Skin epidermis (tissue), 12 donors: ENCODE results near the gene SLC25A40.
"Not testable (repeated sequence)": the region's sequence is repeated elsewhere in the genome, so short reads cannot be mapped to it uniquely, and the experiment has no call there.

Experiments
- H3K27ac ChIP-seq, 21 experiments: fragments of 200-600 bp; sonication (generic) in 11 of 21; one replicate each; pipeline ENCODE4 v1.5.0; 2020; ENCODE audit warnings: mild to moderate bottlenecking in 3 of 21, inconsistent platforms in 2 of 21, moderate library complexity in 2 of 21
- H3K4me3 ChIP-seq, 7 experiments: fragments of 200-600 bp; sonication (generic) in 2 of 7; one replicate each; pipeline ENCODE4 v1.5.0; 2020; ENCODE audit warnings: inconsistent platforms in 2 of 7, mild to moderate bottlenecking in 2 of 7, moderate library complexity in 1 of 7

Gene SLC25A40

GRCh38 chr7:87874066-87874465, 2.1 kb downstream of the SLC25A40 start:
- Histone ChIP-seq H3K4me3 (no peak overlapping the region), H3K27ac (peak overlapping the region in 1 of 21 experiments; percentile 23)

- H3K4me3 ChIP-seq, result not testable (repeated sequence)
- peak overlapping the region in 2 of 21 experiments; percentile 6 to 23 for H3K27ac ChIP-seq
Observed at GRCh38 chr7:87873328-87873727, 2.8 kb downstream of the SLC25A40 start.

- H3K4me3 ChIP-seq, result no peak overlapping the region
- no peak overlapping the region for H3K27ac ChIP-seq
Observed at GRCh38 chr7:87872346-87872745, 3.8 kb downstream of the SLC25A40 start.

GRCh38 chr7:87870471-87870870, 5.7 kb downstream of the SLC25A40 start:
- H3K4me3 ChIP-seq, result no peak overlapping the region
- H3K27ac ChIP-seq, result no peak overlapping the region

- not testable (repeated sequence) for H3K27ac ChIP-seq, H3K4me3 ChIP-seq
Observed at GRCh38 chr7:87866533-87866932, 9.6 kb downstream of the SLC25A40 start.

GRCh38 chr7:87866089-87866488, 10.1 kb downstream of the SLC25A40 start:
- Histone ChIP-seq H3K4me3 (no peak overlapping the region), H3K27ac (no peak overlapping the region)

- no peak overlapping the region for H3K4me3 ChIP-seq
- no peak overlapping the region for H3K27ac ChIP-seq
Observed at GRCh38 chr7:87858417-87859100, 17.6 kb downstream of the SLC25A40 start.

- Histone ChIP-seq H3K27ac (no peak overlapping the region), H3K4me3 (no peak overlapping the region)
Observed at GRCh38 chr7:87853237-87853864, 22.8 kb downstream of the SLC25A40 start.

GRCh38 chr7:87852306-87852705, 23.9 kb downstream of the SLC25A40 start:
- H3K4me3 ChIP-seq, result no peak overlapping the region
- no peak overlapping the region for H3K27ac ChIP-seq

GRCh38 chr7:87850836-87851593, 25.1 kb downstream of the SLC25A40 start:
- no peak overlapping the region for H3K4me3 ChIP-seq
- no peak overlapping the region for H3K27ac ChIP-seq

GRCh38 chr7:87837597-87837996, 38.6 kb downstream of the SLC25A40 start:
- Histone ChIP-seq H3K27ac (no peak overlapping the region), H3K4me3 (no peak overlapping the region)

- no peak overlapping the region for H3K4me3 ChIP-seq
- H3K27ac ChIP-seq, result no peak overlapping the region
Observed at GRCh38 chr7:87833130-87833529, 43.0 kb downstream of the SLC25A40 start.

GRCh38 chr7:87831097-87831496, 45.1 kb downstream of the SLC25A40 start:
- Histone ChIP-seq H3K4me3 (no peak overlapping the region), H3K27ac (no peak overlapping the region)

GRCh38 chr7:87828383-87828782, 47.8 kb downstream of the SLC25A40 start:
- H3K27ac ChIP-seq, H3K4me3 ChIP-seq: not testable (repeated sequence)

- H3K27ac ChIP-seq, H3K4me3 ChIP-seq: not testable (repeated sequence)
Observed at GRCh38 chr7:87825369-87825768, 50.8 kb downstream of the SLC25A40 start.

GRCh38 chr7:87822056-87822455, 54.1 kb downstream of the SLC25A40 start:
- not testable (repeated sequence) for H3K4me3 ChIP-seq, H3K27ac ChIP-seq

GRCh38 chr7:87818336-87818735, 57.8 kb downstream of the SLC25A40 start:
- Histone ChIP-seq H3K27ac (no peak overlapping the region), H3K4me3 (no peak overlapping the region)

- H3K27ac ChIP-seq, result no peak overlapping the region
- no peak overlapping the region for H3K4me3 ChIP-seq
Observed at GRCh38 chr7:87816389-87816788, 59.8 kb downstream of the SLC25A40 start.

GRCh38 chr7:87810726-87811125, 65.4 kb downstream of the SLC25A40 start:
- no peak overlapping the region for H3K4me3 ChIP-seq
- H3K27ac ChIP-seq, result no peak overlapping the region

GRCh38 chr7:87810130-87810529, 66.0 kb downstream of the SLC25A40 start:
- Histone ChIP-seq H3K4me3 (no peak overlapping the region), H3K27ac (no peak overlapping the region)

GRCh38 chr7:87806150-87806549, 70.0 kb downstream of the SLC25A40 start:
- H3K27ac ChIP-seq, result no peak overlapping the region
- no peak overlapping the region for H3K4me3 ChIP-seq
